ENCODE measurements around the gene RGS8.

GRCh38 chr1:182670032-182670749 is 14.2 kb downstream of the RGS8 start:
- TF ChIP-seq, protein P1, sequence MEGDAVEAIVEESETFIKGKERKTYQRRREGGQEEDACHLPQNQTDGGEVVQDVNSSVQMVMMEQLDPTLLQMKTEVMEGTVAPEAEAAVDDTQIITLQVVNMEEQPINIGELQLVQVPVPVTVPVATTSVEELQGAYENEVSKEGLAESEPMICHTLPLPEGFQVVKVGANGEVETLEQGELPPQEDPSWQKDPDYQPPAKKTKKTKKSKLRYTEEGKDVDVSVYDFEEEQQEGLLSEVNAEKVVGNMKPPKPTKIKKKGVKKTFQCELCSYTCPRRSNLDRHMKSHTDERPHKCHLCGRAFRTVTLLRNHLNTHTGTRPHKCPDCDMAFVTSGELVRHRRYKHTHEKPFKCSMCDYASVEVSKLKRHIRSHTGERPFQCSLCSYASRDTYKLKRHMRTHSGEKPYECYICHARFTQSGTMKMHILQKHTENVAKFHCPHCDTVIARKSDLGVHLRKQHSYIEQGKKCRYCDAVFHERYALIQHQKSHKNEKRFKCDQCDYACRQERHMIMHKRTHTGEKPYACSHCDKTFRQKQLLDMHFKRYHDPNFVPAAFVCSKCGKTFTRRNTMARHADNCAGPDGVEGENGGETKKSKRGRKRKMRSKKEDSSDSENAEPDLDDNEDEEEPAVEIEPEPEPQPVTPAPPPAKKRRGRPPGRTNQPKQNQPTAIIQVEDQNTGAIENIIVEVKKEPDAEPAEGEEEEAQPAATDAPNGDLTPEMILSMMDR (conservative IDR thresholded peaks at IDR 0.05) = no peak
- TF ChIP-seq EZH2 (IDR thresholded peaks at IDR 0.05; ENCODE audit: low read depth) = no peak
